RWPE2 (cell line): Measurements from ENCODE around the gene GADD45B.

Experiments used
- ATAC-seq: fragments of 200-7000 bp; cut with Tn5 transposase; 3 replicates; pipeline ENCODE4 v1.9.1; 2021; ENCODE audit warnings: low read depth
- DNase-seq: peaks from one replicate; pipeline ENCODE4 v3.0.0-alpha.2; 2020; ENCODE audit warnings: low spot score
- H3K27ac ChIP-seq: fragments of 450-650 bp; 2 replicates; pipeline ENCODE4 v1.5.1; 2017; ENCODE audit warnings: mild to moderate bottlenecking; ENCODE audit not compliant: poor library complexity, severe bottlenecking
- H3K27me3 ChIP-seq: fragments of 250-450 bp; sonication (Bioruptor Pico); 2 replicates; pipeline ENCODE4 v1.5.1; 2021; ENCODE audit warnings: mild to moderate bottlenecking, moderate library complexity; ENCODE audit not compliant: insufficient read depth, poor library complexity, severe bottlenecking
- H3K36me3 ChIP-seq: fragments of 250-450 bp; sonication (Bioruptor Pico); 2 replicates; pipeline ENCODE4 v1.5.1; 2020; ENCODE audit warnings: low read depth, mild to moderate bottlenecking, moderate library complexity
- H3K4me1 ChIP-seq: fragments of 250-450 bp; sonication (Bioruptor Pico); 2 replicates; pipeline ENCODE4 v1.5.1; 2021; ENCODE audit warnings: mild to moderate bottlenecking, moderate library complexity; ENCODE audit not compliant: insufficient read depth, poor library complexity, severe bottlenecking
- H3K4me3 ChIP-seq: fragments of 250-450 bp; sonication (Bioruptor Pico); 2 replicates; pipeline ENCODE4 v1.5.1; 2021; ENCODE audit warnings: mild to moderate bottlenecking, moderate library complexity; ENCODE audit not compliant: severe bottlenecking
- H3K9me3 ChIP-seq: fragments of 250-450 bp; sonication (Bioruptor Pico); 2 replicates; pipeline ENCODE4 v1.5.1; 2021; ENCODE audit warnings: mild to moderate bottlenecking, moderate library complexity; ENCODE audit not compliant: severe bottlenecking
- CTCF ChIP-seq: fragments of 450-650 bp; IDR thresholded peaks from one replicate; pipeline ENCODE4 v1.5.1; 2017; ENCODE audit warnings: mild to moderate bottlenecking, moderate library complexity; ENCODE audit not compliant: poor library complexity, severe bottlenecking

Gene GADD45B

DNA sequence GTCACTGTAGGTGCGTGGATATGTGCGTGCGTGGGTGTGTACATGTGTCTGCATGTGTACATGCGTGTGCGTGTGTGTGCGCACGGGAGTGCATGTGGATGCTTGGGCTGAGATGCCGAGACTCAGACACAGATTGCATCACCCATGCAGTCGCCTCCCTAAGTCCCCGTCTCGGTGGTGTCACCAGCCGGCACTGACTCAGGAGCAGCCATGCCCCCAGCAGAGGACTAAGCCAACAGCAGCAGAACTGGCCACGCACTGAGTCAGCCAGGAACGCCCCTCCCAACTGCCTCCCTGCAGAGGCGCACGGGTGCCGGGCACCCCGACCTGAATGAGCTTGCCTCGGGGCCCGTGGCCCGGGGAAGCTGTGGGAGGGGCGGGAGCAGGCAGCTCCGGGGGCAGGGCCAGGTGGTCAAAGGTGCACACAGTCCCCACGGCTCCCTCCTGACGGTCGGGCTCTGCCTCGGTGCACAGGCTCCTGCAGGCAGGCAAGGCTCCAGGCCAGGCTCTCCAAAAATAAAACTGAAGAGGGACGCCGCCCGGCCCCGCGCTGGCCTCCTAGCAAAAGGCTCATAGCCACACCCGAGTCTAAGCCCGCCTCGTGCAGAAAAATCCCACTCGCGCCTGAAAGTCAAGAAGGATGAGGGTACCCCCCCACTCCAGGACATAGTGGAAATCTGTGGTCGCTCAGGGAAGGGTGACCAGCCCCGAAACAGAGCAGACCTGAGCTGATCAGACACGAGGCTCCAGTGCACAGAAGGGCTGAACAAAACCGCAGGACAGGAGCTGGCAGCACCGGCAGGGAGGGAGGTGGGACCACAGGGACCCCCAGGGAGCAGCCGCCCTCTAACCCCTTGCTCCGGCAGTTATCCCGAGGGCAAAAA lies 49.2 kb downstream of the GADD45B start:
- peak overlapping the region; percentile 77 for H3K27ac ChIP-seq
- no peaks in the 10 kb centered on the region for H3K27me3 ChIP-seq
- TF ChIP-seq CTCF = no peak
- no peaks in the 10 kb centered on the region for H3K36me3 ChIP-seq
- H3K4me3 ChIP-seq = peak overlapping the region; percentile 9
- no peaks in the 10 kb centered on the region for H3K9me3 ChIP-seq
- DNase-seq (no peak), ATAC-seq (peak; percentile 70)
- peaks cover 20% of the 10 kb centered on the region for H3K4me1 ChIP-seq

DNA sequence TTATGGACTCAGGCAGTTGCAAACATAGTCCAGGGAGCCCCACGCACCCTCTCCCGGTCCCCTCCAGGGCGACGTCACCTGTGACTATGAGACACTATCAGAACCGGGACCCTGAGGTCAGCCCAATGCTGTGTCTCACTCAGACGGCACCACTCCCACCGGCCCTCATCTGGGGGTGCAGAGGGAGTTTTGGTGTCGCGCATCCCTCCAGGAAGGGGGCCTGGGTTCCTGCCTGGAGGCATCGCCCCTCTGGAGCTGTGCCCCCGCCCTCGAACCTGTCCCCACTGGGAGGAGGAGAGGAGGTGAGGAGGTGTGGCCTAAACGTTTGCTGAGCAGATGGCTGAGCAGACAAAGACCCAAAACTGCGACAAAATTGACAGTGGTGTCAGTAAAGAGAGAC lies 51.2 kb downstream of the GADD45B start:
- no peaks in the 10 kb centered on the region for H3K27me3 ChIP-seq
- no peaks in the 10 kb centered on the region for H3K36me3 ChIP-seq
- ATAC-seq (no peak), DNase-seq (no peak)
- H3K27ac ChIP-seq = peak overlapping the region; percentile 94
- TF ChIP-seq CTCF = no peak
- H3K4me3 ChIP-seq = no peak overlapping the region
- H3K4me1 ChIP-seq = peaks cover 21% of the 10 kb centered on the region
- H3K9me3 ChIP-seq = no peaks in the 10 kb centered on the region

DNA sequence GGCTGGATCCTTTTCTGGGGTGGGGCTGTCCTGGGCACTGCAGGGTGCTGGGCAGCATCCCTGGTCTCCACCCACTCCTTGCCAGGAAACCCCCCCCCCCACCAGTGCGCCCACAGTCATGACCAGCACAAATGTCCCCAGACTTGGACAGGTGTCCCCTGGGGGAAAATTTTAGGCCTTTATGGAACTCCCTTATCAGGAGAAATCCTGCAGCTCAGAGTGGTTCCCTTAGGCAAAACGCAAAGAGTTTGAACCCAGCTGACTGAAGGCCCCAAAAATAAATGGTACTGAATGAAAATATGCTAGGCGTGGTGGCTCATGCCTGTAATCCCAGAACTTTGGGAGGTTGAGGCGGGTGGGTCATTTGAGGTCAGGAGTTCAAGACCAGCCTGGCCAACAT lies 51.8 kb downstream of the GADD45B start:
- Histone ChIP-seq H3K27ac (peak overlapping the region; percentile 94), H3K4me3 (no peak overlapping the region), H3K36me3 (no peaks in the 10 kb centered on the region), H3K4me1 (peaks cover 27% of the 10 kb centered on the region), H3K27me3 (no peaks in the 10 kb centered on the region), H3K9me3 (no peaks in the 10 kb centered on the region)
- ATAC-seq (no peak), DNase-seq (no peak)
- no peak for TF ChIP-seq CTCF
